ENCODE data around the gene ARHGAP15.
"Not testable (repeated sequence)": the region's sequence is repeated elsewhere in the genome, so short reads cannot be mapped to it uniquely, and the experiment has no call there.

ARHGAP15 gene

DNA sequence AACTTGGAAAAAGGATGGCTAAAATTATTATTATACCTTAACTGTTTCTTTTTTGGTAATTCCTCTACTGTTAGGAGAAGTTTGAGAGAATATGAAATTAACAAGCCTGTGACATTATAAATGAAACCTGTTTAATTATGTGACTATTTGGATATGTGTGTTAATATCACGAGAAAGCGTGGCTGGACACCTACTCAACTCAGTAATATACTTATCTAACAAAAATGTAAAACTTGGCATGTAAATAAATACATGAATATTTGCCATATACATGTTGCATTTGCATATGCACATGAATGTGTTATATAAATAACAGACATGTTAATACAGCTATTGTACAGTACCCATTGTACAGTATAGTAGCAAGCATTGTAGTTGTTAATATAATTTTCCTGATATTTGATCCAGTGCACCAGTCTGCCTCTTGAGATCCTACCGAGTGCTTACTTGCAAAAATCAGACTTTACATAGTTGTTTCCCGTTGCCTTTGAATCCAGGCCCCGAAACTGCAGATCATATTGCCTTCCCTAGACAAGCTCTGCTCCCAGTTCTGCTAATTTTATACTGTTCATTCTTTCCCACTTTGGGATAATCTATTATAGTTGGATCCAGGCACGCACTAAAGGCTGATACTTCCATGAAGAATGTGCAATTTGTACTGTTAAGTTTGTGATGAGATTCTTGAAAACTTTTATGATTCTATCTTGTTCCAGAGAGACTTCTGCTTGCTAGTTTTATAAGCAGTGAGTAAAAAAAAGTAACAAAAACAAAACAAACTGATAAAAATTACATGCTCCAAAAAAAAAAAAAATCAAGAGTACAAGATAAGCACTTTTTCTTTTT, 395.6 kb downstream of the ARHGAP15 start:
- H3K27me3 Mint-ChIP-seq: no peaks in the 10 kb centered on the region
- H3K4me1 Mint-ChIP-seq (ENCODE audit: low read depth): peaks cover 79% of the 10 kb centered on the region
- no peak overlapping the region for H3K4me3 Mint-ChIP-seq
- H3K36me3 Mint-ChIP-seq: peaks cover 35% of the 10 kb centered on the region
- H3K27ac Mint-ChIP-seq: peak overlapping the region; percentile 79
- peaks cover 9% of the 10 kb centered on the region for H3K9me3 Mint-ChIP-seq (ENCODE audit: low read depth)

DNA sequence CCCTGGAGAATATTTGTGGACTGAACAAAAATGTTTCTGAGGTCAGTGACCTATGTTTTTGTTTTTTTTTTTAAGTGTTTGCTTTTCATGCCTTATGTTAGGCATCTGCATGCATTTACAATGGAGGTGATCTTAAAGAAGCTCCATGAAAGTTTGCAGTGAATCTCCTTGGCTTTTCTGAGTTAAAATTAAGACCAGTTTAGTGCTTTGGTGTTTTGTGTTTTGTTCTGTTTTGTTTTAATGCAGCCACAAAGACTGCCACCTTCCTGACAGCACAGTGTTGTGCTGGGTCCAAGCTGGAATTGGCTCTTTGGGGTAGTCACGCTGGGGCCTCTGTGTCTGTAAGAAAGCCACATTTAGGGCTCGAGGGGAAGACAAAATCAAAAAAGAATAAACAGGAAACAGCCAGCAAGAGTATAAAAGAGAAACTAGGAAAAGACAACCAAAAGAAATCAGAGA, 396.2 kb downstream of the ARHGAP15 start:
- H3K4me3 Mint-ChIP-seq: peak overlapping the region; percentile 11
- H3K36me3 Mint-ChIP-seq: peaks cover 31% of the 10 kb centered on the region
- peaks cover 75% of the 10 kb centered on the region for H3K4me1 Mint-ChIP-seq (ENCODE audit: low read depth)
- H3K9me3 Mint-ChIP-seq (ENCODE audit: low read depth): peaks cover 9% of the 10 kb centered on the region
- H3K27ac Mint-ChIP-seq: peak overlapping the region; percentile 86
- no peaks in the 10 kb centered on the region for H3K27me3 Mint-ChIP-seq

DNA sequence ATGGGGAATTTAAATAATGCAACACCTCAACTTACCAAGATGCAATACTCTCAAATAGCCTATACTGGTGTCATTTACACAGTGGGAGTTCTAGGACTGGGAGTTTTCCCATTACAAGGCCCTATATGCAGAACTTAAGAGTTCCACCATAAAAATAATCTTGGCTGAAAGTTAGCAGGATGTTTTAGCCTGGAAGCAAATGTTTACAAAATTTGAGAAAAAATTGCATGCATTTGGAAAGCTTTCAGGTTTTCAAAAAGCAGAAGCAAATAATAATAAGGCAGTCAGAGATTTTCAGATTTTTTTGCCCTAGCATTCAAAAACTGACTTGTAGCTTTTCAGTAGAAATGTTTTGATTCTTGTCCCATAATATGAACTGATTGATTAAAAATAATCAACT, 397.3 kb downstream of the ARHGAP15 start:
- Mint-ChIP-seq H3K36me3 (peaks cover 32% of the 10 kb centered on the region), H3K27me3 (no peaks in the 10 kb centered on the region), H3K27ac (no peak overlapping the region), H3K9me3 (ENCODE audit: low read depth) (peaks cover 9% of the 10 kb centered on the region), H3K4me1 (ENCODE audit: low read depth) (peaks cover 70% of the 10 kb centered on the region), H3K4me3 (no peak overlapping the region)

DNA sequence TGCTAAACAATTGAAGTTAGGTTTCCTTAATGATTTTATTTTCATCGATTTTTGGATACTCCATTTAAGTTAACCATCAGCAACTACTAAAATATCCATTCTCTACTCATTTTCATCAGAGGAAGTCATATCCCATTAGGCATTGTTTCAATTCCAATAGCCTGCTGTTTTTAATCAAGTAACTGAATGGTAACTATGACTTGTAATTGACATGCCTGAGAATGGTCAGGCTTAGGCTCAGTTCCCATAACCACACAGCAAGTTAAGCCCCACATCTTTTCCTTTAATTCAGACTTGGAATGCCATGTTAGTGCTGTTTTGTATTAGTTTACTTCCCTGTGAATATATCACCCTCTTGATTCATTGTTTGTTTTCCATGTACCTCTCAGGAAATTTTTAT, 398.8 kb downstream of the ARHGAP15 start:
- H3K27ac Mint-ChIP-seq: no peak overlapping the region
- no peaks in the 10 kb centered on the region for H3K27me3 Mint-ChIP-seq
- peaks cover 25% of the 10 kb centered on the region for H3K36me3 Mint-ChIP-seq
- no peak overlapping the region for H3K4me3 Mint-ChIP-seq
- peaks cover 55% of the 10 kb centered on the region for H3K4me1 Mint-ChIP-seq (ENCODE audit: low read depth)
- peaks cover 9% of the 10 kb centered on the region for H3K9me3 Mint-ChIP-seq (ENCODE audit: low read depth)

DNA sequence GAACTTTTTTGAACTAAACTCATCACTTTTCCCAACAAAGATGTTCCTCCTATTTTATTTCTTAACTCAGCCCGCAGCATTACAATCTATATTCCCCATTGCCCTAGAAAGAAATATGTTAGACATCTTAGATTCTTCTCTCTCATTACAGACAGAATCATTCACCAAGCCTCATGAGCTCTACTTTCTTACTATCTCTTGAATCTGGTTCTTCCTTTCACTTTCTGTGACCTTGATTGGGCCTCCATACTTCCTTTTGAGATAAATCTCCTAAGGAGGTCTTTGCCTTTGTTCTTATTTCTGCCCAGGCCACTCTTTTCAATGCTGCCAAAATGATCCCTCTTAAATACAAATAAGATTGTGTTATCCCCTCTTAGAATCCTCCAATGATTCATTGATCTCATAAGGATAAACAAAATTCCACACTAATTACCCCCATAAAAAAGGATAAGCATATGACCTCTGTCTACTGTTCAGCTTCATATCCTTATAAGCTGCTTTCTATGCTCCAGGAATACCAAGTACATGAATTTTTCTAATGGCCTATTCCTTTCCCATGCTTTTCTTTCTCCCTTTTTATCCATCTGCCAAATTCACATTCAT, 400.0 kb downstream of the ARHGAP15 start:
- peaks cover 45% of the 10 kb centered on the region for H3K4me1 Mint-ChIP-seq (ENCODE audit: low read depth)
- H3K36me3 Mint-ChIP-seq: peaks cover 31% of the 10 kb centered on the region
- no peaks in the 10 kb centered on the region for H3K27me3 Mint-ChIP-seq
- no peak overlapping the region for H3K4me3 Mint-ChIP-seq
- H3K9me3 Mint-ChIP-seq (ENCODE audit: low read depth): peaks cover 9% of the 10 kb centered on the region
- peak overlapping the region; percentile 67 for H3K27ac Mint-ChIP-seq

DNA sequence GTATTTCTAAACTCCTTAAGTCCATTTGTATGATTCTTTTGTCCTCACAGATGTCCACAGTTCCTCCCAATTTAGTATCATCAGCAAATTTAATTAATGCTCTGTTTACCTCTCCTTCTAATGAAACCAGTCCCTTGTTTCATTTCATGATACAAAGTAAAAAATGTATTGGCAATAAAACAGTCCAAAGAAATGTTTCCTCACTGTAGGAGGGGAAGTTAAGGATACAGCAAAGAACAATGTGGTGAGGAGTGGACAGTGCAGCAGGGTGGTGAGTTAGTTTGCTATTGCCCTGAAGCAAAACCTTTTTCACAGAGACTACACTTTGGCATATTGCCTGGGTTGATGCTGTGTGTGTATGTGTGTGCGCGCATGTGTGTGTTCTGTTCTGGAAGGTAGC, 401.5 kb downstream of the ARHGAP15 start:
- Mint-ChIP-seq H3K27me3 (no peaks in the 10 kb centered on the region), H3K27ac (peak overlapping the region; percentile 31), H3K4me3 (no peak overlapping the region), H3K9me3 (ENCODE audit: low read depth) (peaks cover 17% of the 10 kb centered on the region), H3K36me3 (peaks cover 40% of the 10 kb centered on the region), H3K4me1 (ENCODE audit: low read depth) (peaks cover 29% of the 10 kb centered on the region)

DNA sequence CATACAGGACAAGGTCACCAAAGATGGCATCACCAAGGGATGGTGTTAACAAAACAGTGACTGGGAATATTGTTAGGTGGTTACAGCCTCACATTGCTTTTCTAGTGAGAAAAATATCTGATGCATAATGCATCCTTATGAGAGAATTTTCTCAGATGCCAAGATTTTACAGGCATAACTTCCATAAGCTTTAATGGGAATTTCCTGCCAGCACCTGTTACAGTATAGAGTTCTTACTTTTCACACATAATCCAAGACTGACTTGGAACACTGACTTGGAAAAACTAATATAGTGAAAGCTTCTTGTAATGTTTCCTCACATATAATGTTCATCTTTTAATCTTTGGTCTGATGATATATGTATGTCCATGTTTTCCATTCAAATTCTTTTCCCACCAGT, 402.8 kb downstream of the ARHGAP15 start:
- H3K4me1 Mint-ChIP-seq (ENCODE audit: low read depth): peaks cover 22% of the 10 kb centered on the region
- H3K27me3 Mint-ChIP-seq: no peaks in the 10 kb centered on the region
- H3K4me3 Mint-ChIP-seq: no peak overlapping the region
- peaks cover 21% of the 10 kb centered on the region for H3K9me3 Mint-ChIP-seq (ENCODE audit: low read depth)
- H3K36me3 Mint-ChIP-seq: peaks cover 44% of the 10 kb centered on the region
- no peak overlapping the region for H3K27ac Mint-ChIP-seq

DNA sequence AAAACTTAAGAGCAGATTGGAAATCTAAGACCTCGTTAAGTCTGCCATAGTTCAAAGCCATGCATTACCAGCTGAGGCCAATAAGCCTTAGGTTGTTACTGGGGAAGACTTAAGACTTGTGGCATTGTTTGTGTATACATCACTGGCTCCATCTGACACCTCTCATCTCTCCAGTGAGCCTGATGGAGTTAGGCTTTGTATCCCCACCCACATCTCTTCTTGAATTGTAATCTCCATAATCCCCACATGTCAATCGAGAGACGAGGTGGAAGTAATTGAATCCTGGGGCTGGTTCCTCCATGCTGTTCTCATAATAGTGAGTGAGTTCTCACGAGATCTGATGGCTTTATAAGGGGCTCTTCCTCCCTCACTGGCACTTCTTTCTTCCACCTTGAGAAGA, 404.6 kb downstream of the ARHGAP15 start:
- Mint-ChIP-seq H3K9me3 (ENCODE audit: low read depth) (peaks cover 21% of the 10 kb centered on the region), H3K4me3 (no peak overlapping the region), H3K27ac (no peak overlapping the region), H3K4me1 (ENCODE audit: low read depth) (peaks cover 11% of the 10 kb centered on the region), H3K27me3 (no peaks in the 10 kb centered on the region), H3K36me3 (peaks cover 40% of the 10 kb centered on the region)

DNA sequence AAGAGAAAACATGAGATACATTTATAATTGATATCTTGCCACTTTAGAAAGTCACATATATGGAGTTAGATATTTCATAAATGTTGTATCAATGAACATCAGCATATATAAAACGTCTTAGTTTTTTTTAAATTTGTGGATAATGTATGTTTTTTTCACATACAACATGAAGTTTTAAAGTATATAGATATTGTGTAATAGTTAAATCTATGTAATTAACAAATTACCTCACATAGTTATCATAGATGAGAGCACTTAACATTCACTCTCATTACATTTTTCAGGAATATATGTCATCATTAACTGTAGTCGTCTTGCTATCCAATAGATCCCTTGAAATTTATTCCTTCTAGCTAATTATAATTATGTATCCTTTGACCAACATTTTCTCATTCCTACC, 406.6 kb downstream of the ARHGAP15 start:
- Mint-ChIP-seq H3K4me3 (no peak overlapping the region), H3K27ac (no peak overlapping the region), H3K36me3 (peaks cover 31% of the 10 kb centered on the region), H3K4me1 (ENCODE audit: low read depth) (peaks cover 12% of the 10 kb centered on the region), H3K27me3 (no peaks in the 10 kb centered on the region), H3K9me3 (ENCODE audit: low read depth) (peaks cover 13% of the 10 kb centered on the region)

DNA sequence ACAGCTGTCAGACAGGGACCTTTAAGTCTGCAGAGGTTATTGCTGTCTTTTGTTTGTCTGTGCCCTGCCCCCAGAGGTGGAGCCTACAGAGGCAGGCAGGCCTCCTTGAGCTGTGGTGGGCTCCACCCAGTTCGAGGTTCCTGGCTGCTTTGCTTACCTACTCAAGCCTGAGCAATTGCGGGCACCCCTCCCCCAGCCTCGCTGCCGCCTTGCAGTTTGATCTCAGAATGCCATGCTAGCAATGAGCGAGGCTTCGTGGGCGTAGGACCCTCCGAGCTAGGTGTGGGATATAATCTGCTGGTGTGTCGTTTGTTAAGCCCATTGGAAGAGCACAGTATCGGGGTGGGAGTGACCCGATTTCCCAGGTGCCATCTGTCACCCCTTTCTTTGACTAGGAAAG, 412.7 kb downstream of the ARHGAP15 start:
- not testable (repeated sequence) for H3K27ac Mint-ChIP-seq; H3K9me3 Mint-ChIP-seq (ENCODE audit: low read depth); H3K27me3 Mint-ChIP-seq; H3K4me3 Mint-ChIP-seq
- Mint-ChIP-seq H3K4me1 (ENCODE audit: low read depth) (peaks cover 49% of the 10 kb centered on the region), H3K36me3 (peaks cover 13% of the 10 kb centered on the region)

DNA sequence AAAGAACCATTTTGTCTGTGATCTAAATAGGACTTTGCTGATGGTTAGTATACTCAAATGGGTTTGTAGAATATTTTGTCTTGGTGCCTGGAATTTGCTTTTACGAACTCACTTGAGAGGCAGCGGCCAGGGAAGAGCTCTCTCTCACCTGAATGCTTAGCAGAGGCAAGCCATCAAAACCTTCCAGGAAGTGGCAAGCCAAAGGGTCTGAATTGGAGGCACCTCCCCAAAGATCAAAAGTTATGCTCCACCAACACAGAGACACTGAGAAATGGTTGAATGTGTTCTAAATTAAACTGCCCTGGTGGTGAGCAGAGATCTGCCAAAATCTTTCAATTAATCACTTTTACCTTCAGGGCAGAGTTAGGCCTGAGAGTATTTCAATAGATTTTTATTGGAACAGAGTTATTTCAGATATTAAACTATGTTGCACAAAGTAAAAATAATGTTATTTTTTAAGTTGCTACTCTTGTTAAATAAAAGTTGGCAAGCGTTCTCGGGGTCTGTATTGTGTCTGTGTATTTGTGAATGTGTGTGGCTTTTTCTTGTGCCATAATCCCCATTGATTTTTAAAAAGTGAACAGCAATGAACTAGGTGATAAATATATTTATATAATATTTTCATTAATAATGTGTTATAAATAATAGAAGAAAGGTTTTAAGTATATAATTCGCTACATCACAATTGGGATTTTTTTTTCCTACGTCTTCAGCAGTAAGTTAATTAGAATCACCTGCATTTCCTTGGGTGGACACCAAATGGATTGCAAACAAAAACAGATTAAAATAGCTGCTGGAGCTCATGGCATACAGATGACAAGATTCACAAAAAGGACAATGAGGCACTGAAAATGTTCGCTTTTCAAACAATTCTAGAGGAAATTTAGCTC, 416.1 kb downstream of the ARHGAP15 start:
- Mint-ChIP-seq H3K27ac (peak overlapping the region; percentile 42), H3K4me1 (ENCODE audit: low read depth) (peaks cover 41% of the 10 kb centered on the region), H3K36me3 (peaks cover 14% of the 10 kb centered on the region), H3K4me3 (peak overlapping the region; percentile 14), H3K9me3 (ENCODE audit: low read depth) (no peaks in the 10 kb centered on the region), H3K27me3 (no peaks in the 10 kb centered on the region)

DNA sequence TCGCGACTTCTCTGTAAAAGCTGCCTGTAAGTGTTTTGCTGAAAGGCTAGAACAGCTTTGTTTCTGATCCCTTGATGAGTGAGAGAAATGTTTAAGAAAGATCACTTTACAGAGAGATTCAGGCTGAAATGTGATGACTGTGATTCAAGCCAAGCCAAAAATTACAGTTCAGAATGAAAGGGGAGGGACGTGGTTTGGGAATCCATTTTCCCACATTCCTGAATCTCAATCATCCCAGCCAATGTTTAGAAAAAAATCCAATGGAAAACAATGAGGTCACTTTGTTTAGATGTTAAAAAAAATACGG, 416.7 kb downstream of the ARHGAP15 start:
- Mint-ChIP-seq H3K4me3 (no peak overlapping the region), H3K4me1 (ENCODE audit: low read depth) (peaks cover 35% of the 10 kb centered on the region), H3K36me3 (peaks cover 12% of the 10 kb centered on the region), H3K27ac (no peak overlapping the region), H3K9me3 (ENCODE audit: low read depth) (no peaks in the 10 kb centered on the region), H3K27me3 (no peaks in the 10 kb centered on the region)

DNA sequence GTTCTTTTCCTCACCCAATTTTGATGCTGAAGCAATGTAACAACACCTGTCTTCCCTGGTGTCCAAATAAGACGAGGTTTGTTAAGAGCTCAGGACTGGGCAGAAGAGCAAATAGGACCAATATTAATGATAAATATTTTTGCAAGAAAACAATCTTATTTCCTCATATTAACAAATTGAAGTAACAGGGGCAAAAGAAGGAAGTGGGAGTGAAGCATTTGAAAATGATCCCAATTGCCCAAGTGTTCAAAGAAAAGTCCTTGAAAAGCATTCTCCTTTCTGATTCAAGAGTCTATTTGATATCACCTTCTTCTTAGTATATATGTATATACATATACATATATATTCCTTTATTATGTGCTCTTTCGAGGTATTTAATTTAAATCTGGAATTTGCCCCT, 418.8 kb downstream of the ARHGAP15 start:
- H3K9me3 Mint-ChIP-seq (ENCODE audit: low read depth): no peaks in the 10 kb centered on the region
- peaks cover 6% of the 10 kb centered on the region for H3K36me3 Mint-ChIP-seq
- H3K27ac Mint-ChIP-seq: no peak overlapping the region
- H3K27me3 Mint-ChIP-seq: no peaks in the 10 kb centered on the region
- H3K4me1 Mint-ChIP-seq (ENCODE audit: low read depth): peaks cover 34% of the 10 kb centered on the region
- no peak overlapping the region for H3K4me3 Mint-ChIP-seq

DNA sequence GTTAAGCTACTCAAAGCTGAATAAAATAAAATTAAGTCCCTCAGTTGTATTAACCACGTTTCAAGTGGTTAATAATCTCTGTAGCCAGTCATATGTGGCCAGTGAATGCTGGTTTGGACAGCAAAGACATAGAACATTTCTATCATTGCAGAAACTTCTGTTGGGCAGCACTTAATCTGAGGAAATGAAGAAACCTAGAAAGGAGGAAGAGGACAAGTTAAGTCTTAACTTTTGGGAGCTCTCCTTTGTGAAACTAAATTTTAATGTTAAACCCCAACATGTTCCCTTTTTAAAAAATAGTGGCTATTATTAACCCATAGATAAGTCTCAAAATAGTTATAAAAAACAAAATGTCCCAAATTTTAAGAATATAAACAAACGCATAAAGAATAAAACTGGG, 421.3 kb downstream of the ARHGAP15 start:
- Mint-ChIP-seq H3K36me3 (peaks cover 7% of the 10 kb centered on the region), H3K27me3 (no peaks in the 10 kb centered on the region), H3K4me3 (no peak overlapping the region), H3K4me1 (ENCODE audit: low read depth) (peaks cover 15% of the 10 kb centered on the region), H3K9me3 (ENCODE audit: low read depth) (no peaks in the 10 kb centered on the region), H3K27ac (no peak overlapping the region)
